Measurements from ENCODE around the gene SAMD7.

SAMD7 gene

GRCh38 chr3:169964176-169964575, 52.8 kb downstream of the SAMD7 start:
- FAIRE-seq (no peak), DNase-seq (ENCODE audit: extremely low spot score, insufficient read length, low read depth) (no peak)

GRCh38 chr3:169965562-169966427, 54.4 kb downstream of the SAMD7 start:
- FAIRE-seq (peak; percentile 55), DNase-seq (ENCODE audit: extremely low spot score, insufficient read length, low read depth) (no peak)

- DNase-seq (ENCODE audit: extremely low spot score, insufficient read length, low read depth) (peak; percentile 84), FAIRE-seq (peak; percentile 92)
These were observed 55.1 kb downstream of the SAMD7 start, which contains the start of gene SEC62 for GRCh38 chr3:169966428-169966950. SEC62 (plus strand) TSS chr3:169966807; CDS start chr3:169966823, 16 bp downstream.

- peak; percentile 58 for FAIRE-seq
- DNase-seq (ENCODE audit: extremely low spot score, insufficient read length, low read depth): no peak
These were observed 55.9 kb downstream of the SAMD7 start for GRCh38 chr3:169966951-169967915.

GRCh38 chr3:169968224-169968885, 57.0 kb downstream of the SAMD7 start:
- DNase-seq (ENCODE audit: extremely low spot score, insufficient read length, low read depth) (no peak), FAIRE-seq (peak; percentile 33)

GRCh38 chr3:169969174-169970095, 58.1 kb downstream of the SAMD7 start:
- FAIRE-seq (peak; percentile 54), DNase-seq (ENCODE audit: extremely low spot score, insufficient read length, low read depth) (no peak)

DNA sequence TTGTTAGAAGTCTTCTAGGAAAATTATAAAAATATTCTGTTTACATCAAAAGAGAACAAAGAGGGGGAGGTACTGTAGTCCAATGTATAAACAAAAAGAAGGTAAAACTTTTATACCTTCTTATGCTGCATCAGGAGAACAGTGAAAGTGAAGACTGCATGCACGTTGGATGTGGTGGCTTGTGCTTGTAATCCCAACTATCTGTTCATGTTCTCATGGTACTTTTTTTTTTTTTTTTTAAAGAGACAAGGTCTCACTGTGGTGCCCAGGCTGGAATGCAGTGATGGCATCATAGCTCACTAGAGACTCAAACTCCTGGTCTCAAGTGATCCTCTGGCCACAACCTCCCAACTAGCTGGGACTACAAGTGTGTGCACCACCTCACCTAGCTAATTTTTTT, 59.5 kb downstream of the SAMD7 start:
- no peak for FAIRE-seq
- no peak for DNase-seq (ENCODE audit: extremely low spot score, insufficient read length, low read depth)

- no peak for DNase-seq (ENCODE audit: extremely low spot score, insufficient read length, low read depth)
- FAIRE-seq: no peak
These were observed 60.1 kb downstream of the SAMD7 start for GRCh38 chr3:169971522-169971921.

- DNase-seq (ENCODE audit: extremely low spot score, insufficient read length, low read depth): no peak
- no peak for FAIRE-seq
These were observed 68.7 kb downstream of the SAMD7 start for GRCh38 chr3:169980055-169980454.

DNA sequence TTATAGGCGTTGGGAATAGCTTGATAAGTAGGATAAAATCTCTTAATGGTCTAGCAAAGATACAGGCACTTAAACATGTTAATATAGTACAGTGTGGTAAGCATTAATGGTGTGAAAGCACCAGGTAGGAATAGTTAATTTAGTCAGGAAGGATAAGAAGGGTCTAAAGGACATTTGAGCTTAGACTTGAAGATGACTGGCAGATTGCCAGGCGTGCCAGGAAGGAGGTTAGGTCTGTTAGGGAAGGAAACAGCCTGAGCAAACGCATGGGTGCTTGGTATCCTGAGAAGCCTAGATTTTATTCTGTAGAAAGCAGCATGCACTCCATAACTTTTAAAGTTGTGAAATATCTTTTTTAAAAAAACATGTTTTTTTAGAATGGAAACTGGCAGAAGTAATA, 72.9 kb downstream of the SAMD7 start:
- FAIRE-seq (peak; percentile 29), DNase-seq (ENCODE audit: extremely low spot score, insufficient read length, low read depth) (no peak)

Measured in GM18507 (cell line).